Measurements from ENCODE around the gene SLC6A9.

SLC6A9 gene

GRCh38 chr1:44010935-44011471, 20.3 kb downstream of the SLC6A9 start:
- DNase-seq (ENCODE audit: low read depth): no peak
- TF ChIP-seq, protein P1, sequence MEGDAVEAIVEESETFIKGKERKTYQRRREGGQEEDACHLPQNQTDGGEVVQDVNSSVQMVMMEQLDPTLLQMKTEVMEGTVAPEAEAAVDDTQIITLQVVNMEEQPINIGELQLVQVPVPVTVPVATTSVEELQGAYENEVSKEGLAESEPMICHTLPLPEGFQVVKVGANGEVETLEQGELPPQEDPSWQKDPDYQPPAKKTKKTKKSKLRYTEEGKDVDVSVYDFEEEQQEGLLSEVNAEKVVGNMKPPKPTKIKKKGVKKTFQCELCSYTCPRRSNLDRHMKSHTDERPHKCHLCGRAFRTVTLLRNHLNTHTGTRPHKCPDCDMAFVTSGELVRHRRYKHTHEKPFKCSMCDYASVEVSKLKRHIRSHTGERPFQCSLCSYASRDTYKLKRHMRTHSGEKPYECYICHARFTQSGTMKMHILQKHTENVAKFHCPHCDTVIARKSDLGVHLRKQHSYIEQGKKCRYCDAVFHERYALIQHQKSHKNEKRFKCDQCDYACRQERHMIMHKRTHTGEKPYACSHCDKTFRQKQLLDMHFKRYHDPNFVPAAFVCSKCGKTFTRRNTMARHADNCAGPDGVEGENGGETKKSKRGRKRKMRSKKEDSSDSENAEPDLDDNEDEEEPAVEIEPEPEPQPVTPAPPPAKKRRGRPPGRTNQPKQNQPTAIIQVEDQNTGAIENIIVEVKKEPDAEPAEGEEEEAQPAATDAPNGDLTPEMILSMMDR (IDR thresholded peaks at IDR 0.05; ENCODE audit: insufficient read depth, low read depth, low read length, missing control alignments): no peak
- H3K4me3 ChIP-seq (ENCODE audit: low read depth, low read length): no peak overlapping the region

DNA sequence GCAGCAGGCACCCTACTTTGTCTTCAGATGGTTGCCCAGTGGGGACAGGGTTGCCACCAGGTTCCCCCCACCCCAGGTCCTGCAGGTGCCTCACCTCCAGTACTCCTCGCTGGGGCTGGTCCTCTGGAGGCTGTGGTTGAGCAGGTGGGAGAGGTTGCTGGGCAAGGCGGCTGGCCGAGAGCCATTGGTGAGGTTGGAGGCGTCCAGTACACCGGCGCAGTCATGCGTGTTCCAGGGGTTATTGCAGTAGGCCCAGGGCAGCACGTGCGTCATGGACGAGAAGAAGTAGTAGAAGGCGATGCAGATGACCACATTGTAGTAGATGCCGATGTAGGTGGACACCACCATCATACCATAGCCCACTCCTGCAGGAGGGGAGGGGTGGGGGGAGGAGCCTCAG, 23.0 kb downstream of the SLC6A9 start:
- H3K4me3 ChIP-seq (ENCODE audit: low read depth, low read length): no peak overlapping the region
- TF ChIP-seq, protein P1 (IDR thresholded peaks at IDR 0.05; ENCODE audit: insufficient read depth, low read depth, low read length, missing control alignments): no peak
- no peak for DNase-seq (ENCODE audit: low read depth)

GRCh38 chr1:44002606-44003157, 28.6 kb downstream of the SLC6A9 start:
- DNase-seq (ENCODE audit: low read depth): no peak
- TF ChIP-seq, protein P1 (IDR thresholded peaks at IDR 0.05; ENCODE audit: insufficient read depth, low read depth, low read length, missing control alignments): peak; percentile 9
- H3K4me3 ChIP-seq (ENCODE audit: low read depth, low read length): no peak overlapping the region

- TF ChIP-seq, protein P1 (IDR thresholded peaks at IDR 0.05; ENCODE audit: insufficient read depth, low read depth, low read length, missing control alignments): no peak
- no peak for DNase-seq (ENCODE audit: low read depth)
- no peak overlapping the region for H3K4me3 ChIP-seq (ENCODE audit: low read depth, low read length)
These were observed 29.1 kb downstream of the SLC6A9 start for GRCh38 chr1:44002165-44002564.

DNA sequence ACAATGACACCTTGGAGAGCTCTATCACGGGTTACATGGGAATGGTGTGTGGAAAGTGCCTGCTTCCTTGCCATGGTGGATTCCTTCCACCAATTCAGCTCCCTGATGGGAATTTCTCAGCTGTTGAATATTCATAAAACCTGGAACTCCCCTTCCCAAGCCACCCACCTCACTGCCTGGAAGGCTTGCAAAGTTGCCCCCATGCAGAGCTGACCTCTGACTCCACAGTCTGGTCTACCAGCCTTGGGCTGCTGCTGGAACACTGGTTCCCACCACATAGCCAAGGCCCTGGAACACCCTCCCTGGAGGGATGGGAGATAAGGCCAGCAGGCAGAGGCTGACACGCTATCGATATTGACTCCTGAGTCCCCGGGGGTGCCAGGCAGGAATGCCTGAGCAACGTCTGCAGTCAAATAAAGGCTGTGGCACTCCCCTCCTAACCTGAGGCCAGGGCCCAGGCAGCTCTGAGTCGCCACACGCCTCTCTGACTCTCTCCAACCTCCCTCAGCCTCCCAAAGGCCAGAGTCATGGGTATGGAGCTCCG, 31.1 kb downstream of the SLC6A9 start:
- TF ChIP-seq, protein P1 (IDR thresholded peaks at IDR 0.05; ENCODE audit: insufficient read depth, low read depth, low read length, missing control alignments): no peak
- H3K4me3 ChIP-seq (ENCODE audit: low read depth, low read length): no peak overlapping the region
- DNase-seq (ENCODE audit: low read depth): no peak

DNA sequence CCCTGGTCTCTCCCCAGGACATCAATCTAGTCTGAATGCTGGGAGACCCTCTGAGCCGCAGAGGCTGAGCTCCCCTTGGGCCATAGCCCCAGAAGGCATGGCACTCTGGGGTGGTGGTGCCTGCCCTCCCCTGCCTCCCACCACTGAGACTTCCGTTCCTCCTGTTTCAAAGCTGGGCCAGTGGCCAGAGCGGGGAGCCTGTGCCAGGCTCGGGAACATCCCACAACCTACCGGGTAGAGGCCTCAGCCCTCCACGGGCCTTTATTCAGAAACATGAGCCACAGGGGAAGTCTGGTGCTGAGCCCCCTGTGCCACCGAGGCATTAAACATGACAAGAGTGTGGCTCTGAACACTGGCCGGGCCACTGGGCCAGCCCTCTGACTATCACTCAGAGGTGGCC, 31.8 kb downstream of the SLC6A9 start:
- no peak for DNase-seq (ENCODE audit: low read depth)
- TF ChIP-seq, protein P1 (IDR thresholded peaks at IDR 0.05; ENCODE audit: insufficient read depth, low read depth, low read length, missing control alignments): no peak
- no peak overlapping the region for H3K4me3 ChIP-seq (ENCODE audit: low read depth, low read length)

DNA sequence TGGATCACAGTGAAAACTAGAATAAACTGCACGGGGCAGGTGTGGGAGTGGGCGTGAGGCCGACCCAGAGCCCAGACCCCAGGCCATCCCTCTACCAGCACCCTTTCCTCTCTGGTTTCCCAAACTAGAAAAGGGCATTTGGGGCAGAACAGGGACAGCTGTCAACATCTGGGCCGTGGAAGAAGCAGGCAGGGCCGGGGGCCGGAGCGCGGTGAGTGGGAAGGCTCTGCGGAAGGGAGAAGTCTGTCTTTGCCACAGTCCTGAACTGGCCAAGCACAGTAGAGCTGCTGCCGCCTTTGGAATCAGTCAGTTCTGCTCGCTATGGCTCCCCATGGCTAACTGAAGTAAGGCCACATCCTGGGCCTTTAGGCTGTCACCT, 33.3 kb downstream of the SLC6A9 start:
- H3K4me3 ChIP-seq (ENCODE audit: low read depth, low read length): no peak overlapping the region
- DNase-seq (ENCODE audit: low read depth): no peak
- TF ChIP-seq, protein P1 (IDR thresholded peaks at IDR 0.05; ENCODE audit: insufficient read depth, low read depth, low read length, missing control alignments): no peak
